Ishikawa (cell line): Measurements from ENCODE around the gene LRRC8D.

Source experiments
- CEBPB ChIP-seq: IDR thresholded peaks from 2 replicates; pipeline ENCODE4 v1.6.1; 2012
- CREB1 ChIP-seq: IDR thresholded peaks from 2 replicates; pipeline ENCODE4 v1.6.1; 2012; ENCODE audit warnings: low read depth
- EGR1 ChIP-seq: IDR thresholded peaks from 2 replicates; pipeline ENCODE4 v1.6.1; 2012
- EP300 ChIP-seq: IDR thresholded peaks from 2 replicates; pipeline ENCODE4 v1.6.1; 2012; ENCODE audit warnings: borderline replicate concordance
- FOXM1 ChIP-seq: IDR thresholded peaks from 2 replicates; pipeline ENCODE4 v1.6.1; 2012; ENCODE audit warnings: low read depth, borderline replicate concordance
- NFIC ChIP-seq: IDR thresholded peaks from 2 replicates; pipeline ENCODE4 v1.6.1; 2012
- RAD21 ChIP-seq: IDR thresholded peaks from 2 replicates; pipeline ENCODE4 v1.6.1; 2012; ENCODE audit warnings: low read depth
- TAF1 ChIP-seq: IDR thresholded peaks from 2 replicates; pipeline ENCODE4 v1.6.1; 2012; ENCODE audit warnings: low read depth, mild to moderate bottlenecking
- TCF12 ChIP-seq: IDR thresholded peaks from 2 replicates; pipeline ENCODE4 v1.6.1; 2012; ENCODE audit warnings: low read depth
- TEAD4 ChIP-seq: IDR thresholded peaks from 2 replicates; pipeline ENCODE4 v1.6.1; 2012
- YY1 ChIP-seq: IDR thresholded peaks from 2 replicates; pipeline ENCODE4 v1.6.1; 2012; ENCODE audit warnings: low read depth
- ZBTB7A ChIP-seq: IDR thresholded peaks from 2 replicates; pipeline ENCODE4 v1.6.1; 2012; ENCODE audit warnings: low read depth
- TF ChIP-seq, protein P1 (sequence below): IDR thresholded peaks from 2 replicates; pipeline ENCODE4 v1.6.1; 2012
- TF ChIP-seq, protein P2 (sequence below): IDR thresholded peaks from 2 replicates; pipeline ENCODE4 v1.6.1; 2012; ENCODE audit warnings: low read depth, mild to moderate bottlenecking
- TF ChIP-seq, protein P3 (sequence below): IDR thresholded peaks from 2 replicates; pipeline ENCODE4 v1.6.1; 2012

The LRRC8D gene

DNA sequence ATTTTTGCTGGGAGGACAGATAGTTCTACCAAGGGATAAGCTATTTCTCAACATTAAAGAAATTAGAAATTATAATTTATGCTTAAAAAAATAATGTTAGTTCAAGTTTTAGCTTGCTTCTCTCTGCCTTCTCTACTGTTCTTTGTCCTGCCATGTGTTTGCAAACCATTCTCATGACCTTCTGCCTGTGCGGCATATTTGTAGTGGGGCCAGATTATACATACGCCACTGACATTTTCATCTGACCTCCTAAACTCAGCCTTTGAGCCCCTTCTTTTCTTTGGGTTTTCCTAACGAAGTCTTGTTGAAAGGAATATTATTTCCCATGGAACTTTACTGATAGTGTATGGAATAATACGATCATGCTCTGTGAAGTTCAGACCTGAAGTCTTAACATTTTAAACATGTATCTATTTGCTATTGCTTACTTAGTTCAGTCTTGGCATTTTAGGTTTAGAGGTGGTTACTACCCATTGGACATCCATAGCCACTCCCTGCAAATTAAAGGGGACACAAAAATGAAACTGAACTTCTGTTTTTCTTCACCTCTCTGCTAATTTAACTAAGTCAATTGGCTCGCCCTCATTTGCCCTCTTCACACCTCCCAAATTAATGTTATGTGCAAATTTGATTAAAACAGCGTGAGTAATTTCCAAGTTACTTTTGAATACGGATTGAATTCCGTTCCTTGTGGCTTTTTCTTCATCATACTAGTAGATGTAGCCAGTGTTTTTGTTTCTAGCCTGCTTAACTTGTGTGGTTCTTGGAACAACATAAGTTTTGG is 15.6 kb downstream of the LRRC8D start:
- TF ChIP-seq, protein P1, sequence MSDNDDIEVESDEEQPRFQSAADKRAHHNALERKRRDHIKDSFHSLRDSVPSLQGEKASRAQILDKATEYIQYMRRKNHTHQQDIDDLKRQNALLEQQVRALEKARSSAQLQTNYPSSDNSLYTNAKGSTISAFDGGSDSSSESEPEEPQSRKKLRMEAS: no peak
- no peak for TF ChIP-seq RAD21
- TF ChIP-seq TAF1: no peak
- TF ChIP-seq EGR1: no peak
- no peak for TF ChIP-seq FOXM1
- TF ChIP-seq NFIC: no peak
- TF ChIP-seq CREB1: no peak
- TF ChIP-seq CEBPB: no peak
- no peak for TF ChIP-seq YY1
- no peak for TF ChIP-seq TCF12
- TF ChIP-seq, protein P2, sequence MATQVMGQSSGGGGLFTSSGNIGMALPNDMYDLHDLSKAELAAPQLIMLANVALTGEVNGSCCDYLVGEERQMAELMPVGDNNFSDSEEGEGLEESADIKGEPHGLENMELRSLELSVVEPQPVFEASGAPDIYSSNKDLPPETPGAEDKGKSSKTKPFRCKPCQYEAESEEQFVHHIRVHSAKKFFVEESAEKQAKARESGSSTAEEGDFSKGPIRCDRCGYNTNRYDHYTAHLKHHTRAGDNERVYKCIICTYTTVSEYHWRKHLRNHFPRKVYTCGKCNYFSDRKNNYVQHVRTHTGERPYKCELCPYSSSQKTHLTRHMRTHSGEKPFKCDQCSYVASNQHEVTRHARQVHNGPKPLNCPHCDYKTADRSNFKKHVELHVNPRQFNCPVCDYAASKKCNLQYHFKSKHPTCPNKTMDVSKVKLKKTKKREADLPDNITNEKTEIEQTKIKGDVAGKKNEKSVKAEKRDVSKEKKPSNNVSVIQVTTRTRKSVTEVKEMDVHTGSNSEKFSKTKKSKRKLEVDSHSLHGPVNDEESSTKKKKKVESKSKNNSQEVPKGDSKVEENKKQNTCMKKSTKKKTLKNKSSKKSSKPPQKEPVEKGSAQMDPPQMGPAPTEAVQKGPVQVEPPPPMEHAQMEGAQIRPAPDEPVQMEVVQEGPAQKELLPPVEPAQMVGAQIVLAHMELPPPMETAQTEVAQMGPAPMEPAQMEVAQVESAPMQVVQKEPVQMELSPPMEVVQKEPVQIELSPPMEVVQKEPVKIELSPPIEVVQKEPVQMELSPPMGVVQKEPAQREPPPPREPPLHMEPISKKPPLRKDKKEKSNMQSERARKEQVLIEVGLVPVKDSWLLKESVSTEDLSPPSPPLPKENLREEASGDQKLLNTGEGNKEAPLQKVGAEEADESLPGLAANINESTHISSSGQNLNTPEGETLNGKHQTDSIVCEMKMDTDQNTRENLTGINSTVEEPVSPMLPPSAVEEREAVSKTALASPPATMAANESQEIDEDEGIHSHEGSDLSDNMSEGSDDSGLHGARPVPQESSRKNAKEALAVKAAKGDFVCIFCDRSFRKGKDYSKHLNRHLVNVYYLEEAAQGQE: no peak

DNA sequence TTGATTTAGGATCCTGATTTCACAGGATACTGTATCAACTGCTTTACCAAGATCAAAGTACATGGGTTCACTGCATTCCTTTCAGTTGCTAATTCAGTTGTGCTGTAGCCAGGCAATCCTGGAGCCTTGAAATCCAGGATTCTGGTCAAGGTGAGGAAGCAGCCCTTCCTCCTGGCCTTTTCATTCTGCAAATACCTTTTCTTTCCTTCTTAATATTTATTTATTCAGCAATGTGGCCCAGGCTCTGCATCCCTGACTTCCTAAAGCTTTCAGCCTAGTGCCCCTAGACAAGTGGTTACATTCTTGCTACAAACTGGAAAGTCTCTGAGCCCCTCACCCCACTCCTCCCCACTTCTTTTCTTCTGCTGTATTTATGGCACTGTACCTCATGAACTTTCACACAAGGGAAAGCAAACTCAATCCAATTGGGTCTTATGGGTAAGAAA is 16.2 kb downstream of the LRRC8D start:
- TF ChIP-seq NFIC: no peak
- no peak for TF ChIP-seq EGR1
- TF ChIP-seq CREB1: no peak
- TF ChIP-seq TAF1: no peak
- TF ChIP-seq, protein P1: no peak
- TF ChIP-seq TEAD4: no peak
- TF ChIP-seq YY1: no peak
- TF ChIP-seq FOXM1: no peak
- no peak for TF ChIP-seq CEBPB
- no peak for TF ChIP-seq TCF12
- TF ChIP-seq, protein P2: no peak
- TF ChIP-seq ZBTB7A: no peak
- no peak for TF ChIP-seq EP300
- TF ChIP-seq, protein P3, sequence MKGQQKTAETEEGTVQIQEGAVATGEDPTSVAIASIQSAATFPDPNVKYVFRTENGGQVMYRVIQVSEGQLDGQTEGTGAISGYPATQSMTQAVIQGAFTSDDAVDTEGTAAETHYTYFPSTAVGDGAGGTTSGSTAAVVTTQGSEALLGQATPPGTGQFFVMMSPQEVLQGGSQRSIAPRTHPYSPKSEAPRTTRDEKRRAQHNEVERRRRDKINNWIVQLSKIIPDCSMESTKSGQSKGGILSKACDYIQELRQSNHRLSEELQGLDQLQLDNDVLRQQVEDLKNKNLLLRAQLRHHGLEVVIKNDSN: no peak
- no peak for TF ChIP-seq RAD21

DNA sequence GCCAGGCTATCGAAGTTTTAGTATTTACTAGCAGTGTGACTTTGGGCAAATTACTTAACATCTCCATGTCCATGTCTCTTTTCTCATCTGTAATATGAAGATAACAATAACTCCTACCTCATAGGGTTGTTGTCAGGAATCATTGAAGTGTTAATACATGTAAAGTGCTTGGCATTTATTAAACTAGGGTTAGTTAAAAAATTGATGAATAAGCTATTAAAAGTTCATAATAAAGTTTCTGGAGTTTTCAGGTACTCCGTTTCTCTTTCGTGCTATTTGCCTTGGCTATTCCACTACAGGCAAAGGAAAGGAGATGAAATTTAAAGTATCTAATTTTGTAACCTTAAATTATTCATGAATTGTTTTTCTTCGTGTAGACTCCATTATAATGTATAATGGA is 16.7 kb downstream of the LRRC8D start:
- TF ChIP-seq TEAD4 (no peak), EGR1 (no peak)

DNA sequence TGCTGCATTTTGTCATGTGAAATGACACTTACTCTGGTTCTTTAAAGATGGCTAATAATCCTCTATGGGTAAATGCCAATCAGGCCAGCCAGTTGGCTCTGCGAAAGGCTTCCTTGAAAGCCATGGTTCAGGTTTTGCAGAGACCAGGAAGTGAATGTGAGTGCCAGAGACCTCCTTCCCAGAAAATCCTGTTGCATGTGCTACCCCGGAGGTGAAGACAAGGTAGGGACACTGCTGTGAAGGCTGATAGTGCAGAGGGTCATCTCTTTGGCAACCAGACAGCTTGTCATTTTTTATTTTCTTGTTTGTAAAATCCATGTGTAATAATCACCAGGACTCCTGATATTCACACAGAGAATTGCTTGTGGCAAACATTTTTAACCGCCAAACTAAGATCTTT is 18.7 kb downstream of the LRRC8D start:
- no peak for TF ChIP-seq CEBPB
- TF ChIP-seq RAD21: no peak
- no peak for TF ChIP-seq TEAD4
- TF ChIP-seq YY1: no peak
- no peak for TF ChIP-seq TAF1

DNA sequence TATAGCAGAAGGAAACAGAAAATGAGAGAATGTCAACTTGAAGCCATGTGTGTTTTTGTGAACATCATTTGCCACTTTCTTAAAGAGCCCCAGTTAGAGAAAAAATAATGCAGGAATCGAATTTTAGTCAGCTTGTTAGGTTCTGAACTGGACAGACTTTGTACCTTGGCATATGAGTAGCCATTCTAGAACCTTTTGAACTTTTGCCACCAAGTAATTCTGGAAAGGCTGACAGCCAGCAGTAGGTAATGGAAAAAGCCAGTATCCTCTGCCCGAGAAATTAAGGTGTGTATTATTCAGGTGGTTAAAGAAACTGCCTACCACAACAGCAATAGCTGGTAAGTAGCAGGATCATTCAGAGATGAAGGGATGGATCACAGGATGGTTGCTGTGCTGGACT is 20.7 kb downstream of the LRRC8D start:
- TF ChIP-seq, protein P2: no peak
- no peak for TF ChIP-seq NFIC
- TF ChIP-seq TAF1: no peak
